Fibroblast of lung (primary cell): ENCODE data around the gene GJD3.

Experiments used
- EZH2 ChIP-seq: IDR thresholded peaks from 2 replicates; pipeline ENCODE4 v1.5.1; 2012; ENCODE audit warnings: low read length, control low read depth, mild to moderate bottlenecking; ENCODE audit errors: missing control alignments
- TF ChIP-seq, protein P1 (sequence below), 2 donors: IDR thresholded peaks in 1 of 2; conservative IDR thresholded peaks in 1 of 2; 1 replicate in 1 of 2; 2 replicates in 1 of 2; pipeline ENCODE4 v1.5.1; 2011 to 2012; ENCODE audit warnings: low read length in 2 of 2, control low read depth in 1 of 2, inconsistent platforms in 1 of 2, low read depth in 1 of 2, mild to moderate bottlenecking in 1 of 2

- TF ChIP-seq, protein P1, sequence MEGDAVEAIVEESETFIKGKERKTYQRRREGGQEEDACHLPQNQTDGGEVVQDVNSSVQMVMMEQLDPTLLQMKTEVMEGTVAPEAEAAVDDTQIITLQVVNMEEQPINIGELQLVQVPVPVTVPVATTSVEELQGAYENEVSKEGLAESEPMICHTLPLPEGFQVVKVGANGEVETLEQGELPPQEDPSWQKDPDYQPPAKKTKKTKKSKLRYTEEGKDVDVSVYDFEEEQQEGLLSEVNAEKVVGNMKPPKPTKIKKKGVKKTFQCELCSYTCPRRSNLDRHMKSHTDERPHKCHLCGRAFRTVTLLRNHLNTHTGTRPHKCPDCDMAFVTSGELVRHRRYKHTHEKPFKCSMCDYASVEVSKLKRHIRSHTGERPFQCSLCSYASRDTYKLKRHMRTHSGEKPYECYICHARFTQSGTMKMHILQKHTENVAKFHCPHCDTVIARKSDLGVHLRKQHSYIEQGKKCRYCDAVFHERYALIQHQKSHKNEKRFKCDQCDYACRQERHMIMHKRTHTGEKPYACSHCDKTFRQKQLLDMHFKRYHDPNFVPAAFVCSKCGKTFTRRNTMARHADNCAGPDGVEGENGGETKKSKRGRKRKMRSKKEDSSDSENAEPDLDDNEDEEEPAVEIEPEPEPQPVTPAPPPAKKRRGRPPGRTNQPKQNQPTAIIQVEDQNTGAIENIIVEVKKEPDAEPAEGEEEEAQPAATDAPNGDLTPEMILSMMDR (conservative IDR thresholded peaks at IDR 0.05 in 1 of 2, IDR thresholded peaks at IDR 0.05 in 1 of 2; ENCODE audit: low read depth in 1 of 2, low read length in 2 of 2), result no peak
- TF ChIP-seq EZH2, result no peak
These were observed 46.4 kb downstream of the GJD3 start for GRCh38 chr17:40317880-40318829.
